Measurements from ENCODE around the gene BRSK2. TPM values are rescaled to one million over a fixed set of nuclear protein-coding genes. Genes with fewer than 3 reads are reported as not detected.
"Not testable (repeated sequence)": the region's sequence is repeated elsewhere in the genome, so short reads cannot be mapped to it uniquely, and the experiment has no call there.

BRSK2 gene
- total RNA-seq, 1 donor from 2014 or later = 0.11 TPM

DNA sequence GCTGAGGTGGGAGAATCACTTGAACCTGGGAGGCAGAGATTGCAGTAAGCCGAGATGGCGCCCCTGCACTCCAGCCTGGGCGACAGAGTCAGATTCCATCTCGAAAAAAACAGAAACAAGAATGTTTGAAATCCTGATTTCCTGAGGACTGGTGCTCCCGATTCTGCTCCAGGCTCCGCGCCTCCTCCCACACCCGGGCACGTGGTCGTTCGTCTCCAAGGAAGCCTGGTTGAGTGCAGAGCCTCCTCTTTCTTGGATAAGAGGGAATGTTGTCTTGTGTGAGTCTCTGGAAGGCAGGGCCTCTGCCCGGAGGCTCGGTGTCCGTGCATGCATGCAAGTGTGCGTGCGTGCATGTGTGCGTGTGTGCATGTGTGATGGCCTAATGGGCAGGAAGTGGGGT is 30.1 kb downstream of the BRSK2 start:
- intact Hi-C loops (cut with micrococcal nuclease) = no loop called here
- Mint-ChIP-seq H3K36me3 (ENCODE audit: low read depth) (peaks cover 3% of the 10 kb centered on the region), H3K27ac (no peak overlapping the region), H3K4me3 (no peak overlapping the region), H3K4me1 (no peaks in the 10 kb centered on the region), H3K27me3 (no peaks in the 10 kb centered on the region), H3K9me3 (peaks cover 5% of the 10 kb centered on the region)
- TF ChIP-seq, protein P1, sequence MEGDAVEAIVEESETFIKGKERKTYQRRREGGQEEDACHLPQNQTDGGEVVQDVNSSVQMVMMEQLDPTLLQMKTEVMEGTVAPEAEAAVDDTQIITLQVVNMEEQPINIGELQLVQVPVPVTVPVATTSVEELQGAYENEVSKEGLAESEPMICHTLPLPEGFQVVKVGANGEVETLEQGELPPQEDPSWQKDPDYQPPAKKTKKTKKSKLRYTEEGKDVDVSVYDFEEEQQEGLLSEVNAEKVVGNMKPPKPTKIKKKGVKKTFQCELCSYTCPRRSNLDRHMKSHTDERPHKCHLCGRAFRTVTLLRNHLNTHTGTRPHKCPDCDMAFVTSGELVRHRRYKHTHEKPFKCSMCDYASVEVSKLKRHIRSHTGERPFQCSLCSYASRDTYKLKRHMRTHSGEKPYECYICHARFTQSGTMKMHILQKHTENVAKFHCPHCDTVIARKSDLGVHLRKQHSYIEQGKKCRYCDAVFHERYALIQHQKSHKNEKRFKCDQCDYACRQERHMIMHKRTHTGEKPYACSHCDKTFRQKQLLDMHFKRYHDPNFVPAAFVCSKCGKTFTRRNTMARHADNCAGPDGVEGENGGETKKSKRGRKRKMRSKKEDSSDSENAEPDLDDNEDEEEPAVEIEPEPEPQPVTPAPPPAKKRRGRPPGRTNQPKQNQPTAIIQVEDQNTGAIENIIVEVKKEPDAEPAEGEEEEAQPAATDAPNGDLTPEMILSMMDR (IDR thresholded peaks at IDR 0.05) = no peak
- POLR2A ChIA-PET = no interaction called here
- CTCF ChIA-PET = no interaction called here
- ATAC-seq (ENCODE audit: low read depth) (no peak), DNase-seq (no peak)

DNA sequence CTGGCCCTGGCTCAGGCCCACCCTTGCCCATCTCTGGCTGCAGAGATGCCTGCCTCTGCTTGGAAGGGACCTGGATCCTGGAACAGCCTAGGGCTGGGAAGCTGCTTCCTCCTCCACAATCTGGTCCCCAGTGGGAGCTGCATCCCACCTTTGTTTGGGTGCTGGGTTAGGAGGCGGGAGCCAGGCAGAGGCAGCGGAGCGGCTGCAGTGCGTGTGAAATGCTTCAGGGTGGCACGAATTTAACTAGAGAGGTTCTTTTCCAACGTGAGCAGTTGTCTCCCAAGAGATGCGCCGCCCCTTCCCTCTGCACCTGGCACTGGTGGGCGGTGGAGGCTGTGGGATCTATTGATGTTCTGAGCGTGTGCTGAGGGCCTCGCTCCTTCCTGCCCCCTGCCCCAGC is 31.6 kb downstream of the BRSK2 start:
- no peak for ATAC-seq (ENCODE audit: low read depth)
- DNase-seq = no peak
- H3K27me3 Mint-ChIP-seq = no peaks in the 10 kb centered on the region
- H3K36me3 Mint-ChIP-seq (ENCODE audit: low read depth) = peaks cover 3% of the 10 kb centered on the region
- no peak overlapping the region for H3K27ac Mint-ChIP-seq
- no peaks in the 10 kb centered on the region for H3K4me1 Mint-ChIP-seq
- ChIA-PET POLR2A (no interaction called here), CTCF (no interaction called here)
- H3K4me3 Mint-ChIP-seq = no peak overlapping the region
- H3K9me3 Mint-ChIP-seq = peaks cover 5% of the 10 kb centered on the region
- TF ChIP-seq, protein P1 (IDR thresholded peaks at IDR 0.05) = no peak
- intact Hi-C loops (cut with micrococcal nuclease) = no loop called here

DNA sequence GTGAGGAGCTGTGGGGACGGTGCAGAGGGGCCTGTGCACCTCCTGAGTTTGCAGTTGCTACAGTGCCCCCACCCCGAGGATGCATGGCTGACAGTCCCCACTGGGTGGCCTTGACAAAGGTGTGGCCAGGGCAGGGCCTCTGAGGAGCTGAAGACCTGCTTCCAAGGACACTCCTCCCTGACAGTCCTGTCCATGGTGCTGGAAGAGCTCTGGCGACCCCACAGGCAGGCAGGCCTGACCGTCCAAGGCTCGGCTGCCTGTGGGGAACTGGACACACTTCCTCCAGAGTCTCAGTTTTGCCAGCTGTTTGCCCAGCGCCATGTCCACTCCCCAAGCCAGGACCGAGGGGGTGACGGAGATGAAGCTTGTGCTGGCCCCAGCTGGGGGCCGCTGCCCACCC is 32.7 kb downstream of the BRSK2 start:
- Mint-ChIP-seq H3K4me1 (no peaks in the 10 kb centered on the region), H3K9me3 (peaks cover 5% of the 10 kb centered on the region), H3K27me3 (no peaks in the 10 kb centered on the region), H3K36me3 (ENCODE audit: low read depth) (peaks cover 3% of the 10 kb centered on the region), H3K27ac (no peak overlapping the region), H3K4me3 (no peak overlapping the region)
- ChIA-PET CTCF (no interaction called here), POLR2A (no interaction called here)
- TF ChIP-seq, protein P1 (IDR thresholded peaks at IDR 0.05) = no peak
- ATAC-seq (ENCODE audit: low read depth) = no peak
- no peak for DNase-seq
- intact Hi-C loops (cut with micrococcal nuclease) = no loop called here

DNA sequence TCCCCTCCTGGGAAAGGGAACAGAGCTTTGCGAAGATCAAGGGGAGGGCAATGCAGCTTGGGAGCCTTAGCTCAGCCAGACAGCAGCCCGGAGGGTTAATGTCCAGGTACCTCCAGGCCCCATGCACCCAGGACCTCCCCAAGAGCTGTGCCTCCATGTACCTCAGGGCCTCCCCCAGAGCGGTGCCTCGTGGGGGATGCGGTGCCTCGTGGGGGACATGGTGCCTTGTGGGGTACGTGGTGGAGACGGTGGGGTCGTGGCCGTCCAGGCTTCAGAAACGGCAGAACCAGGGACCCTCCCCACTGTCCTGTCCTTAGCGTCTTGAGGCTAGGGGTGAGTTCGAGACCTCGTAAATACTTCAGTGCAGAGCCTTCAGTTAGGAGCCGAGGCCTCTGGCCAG is 33.2 kb downstream of the BRSK2 start:
- no peak for ATAC-seq (ENCODE audit: low read depth)
- POLR2A ChIA-PET = no interaction called here
- H3K27ac Mint-ChIP-seq = no peak overlapping the region
- H3K4me3 Mint-ChIP-seq = no peak overlapping the region
- TF ChIP-seq, protein P1 (IDR thresholded peaks at IDR 0.05) = no peak
- H3K27me3 Mint-ChIP-seq = no peaks in the 10 kb centered on the region
- H3K36me3 Mint-ChIP-seq (ENCODE audit: low read depth) = peaks cover 3% of the 10 kb centered on the region
- H3K9me3 Mint-ChIP-seq = peaks cover 5% of the 10 kb centered on the region
- H3K4me1 Mint-ChIP-seq = no peaks in the 10 kb centered on the region
- no peak for DNase-seq
- intact Hi-C loops (cut with micrococcal nuclease) = no loop called here
- CTCF ChIA-PET = no interaction called here

DNA sequence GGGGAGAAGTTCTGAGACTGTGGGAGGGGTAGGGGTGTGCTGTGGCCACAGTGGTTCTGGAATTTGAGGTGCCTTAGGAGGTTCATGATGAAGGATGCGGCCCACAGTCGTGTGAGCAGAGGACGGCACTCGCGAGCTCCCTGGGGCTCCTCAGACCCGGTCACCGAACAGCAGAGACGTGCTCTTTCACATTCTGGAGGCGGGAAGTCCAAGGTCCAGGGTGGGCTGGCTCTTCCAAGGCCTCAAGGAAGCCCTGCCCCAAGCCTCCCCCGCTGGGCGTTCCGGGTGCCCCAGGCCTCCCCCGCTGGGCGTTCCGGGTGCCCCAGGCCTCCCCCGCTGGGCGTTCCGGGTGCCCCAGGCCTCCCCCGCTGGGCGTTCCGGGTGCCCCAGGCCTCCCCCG is 33.7 kb downstream of the BRSK2 start:
- H3K27ac Mint-ChIP-seq; H3K4me3 Mint-ChIP-seq; intact Hi-C loops (cut with micrococcal nuclease); ATAC-seq (ENCODE audit: low read depth); DNase-seq; POLR2A ChIA-PET; CTCF ChIA-PET; H3K36me3 Mint-ChIP-seq (ENCODE audit: low read depth); H3K27me3 Mint-ChIP-seq; H3K4me1 Mint-ChIP-seq; H3K9me3 Mint-ChIP-seq: not testable (repeated sequence)

DNA sequence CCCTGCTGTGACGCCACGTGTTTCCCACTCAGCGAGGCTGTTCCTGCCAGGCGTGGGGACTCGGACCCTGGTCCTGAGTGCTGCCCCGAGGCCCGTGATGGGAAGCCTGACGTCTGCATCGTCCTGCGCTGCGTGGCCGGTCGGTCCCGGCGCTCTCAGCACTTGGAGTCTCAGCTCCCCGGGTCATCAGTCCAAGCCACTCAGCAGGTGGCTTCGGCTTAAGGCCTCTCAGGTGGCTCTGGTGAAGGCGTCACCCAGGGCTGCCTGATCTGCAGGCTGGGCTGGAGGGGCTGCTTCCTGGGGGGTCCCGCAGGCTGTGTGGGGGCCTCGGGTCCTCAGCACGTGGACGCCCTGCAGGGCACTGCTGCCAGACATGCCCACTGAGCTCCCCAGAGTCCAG is 35.3 kb downstream of the BRSK2 start:
- intact Hi-C loops (cut with micrococcal nuclease) = no loop called here
- H3K9me3 Mint-ChIP-seq = peaks cover 3% of the 10 kb centered on the region
- CTCF ChIA-PET = no interaction called here
- H3K4me3 Mint-ChIP-seq = no peak overlapping the region
- no peaks in the 10 kb centered on the region for H3K27me3 Mint-ChIP-seq
- POLR2A ChIA-PET = interaction anchor here (0.7 kb wide), 1 partner anchor 150 kb away, joined by 3 read pairs; no protein-coding TSS in a partner anchor
- H3K4me1 Mint-ChIP-seq = no peaks in the 10 kb centered on the region
- TF ChIP-seq, protein P1 (IDR thresholded peaks at IDR 0.05) = no peak
- no peaks in the 10 kb centered on the region for H3K36me3 Mint-ChIP-seq (ENCODE audit: low read depth)
- no peak for ATAC-seq (ENCODE audit: low read depth)
- no peak overlapping the region for H3K27ac Mint-ChIP-seq
- no peak for DNase-seq

All from activated B cell treated with CpG ODN at 0.5 μM for 24 hours (primary cell).